ENCODE measurements around the gene C2CD2. TPM values are rescaled to one million over a fixed set of nuclear protein-coding genes. Genes with fewer than 3 reads are reported as not detected.

The C2CD2 gene
- total and polyA plus RNA-seq, 2 donors (not counting 1 experiment from before 2014, with no cell fraction given) = 20.3 to 22.3 TPM

- H3K9ac ChIP-seq (ENCODE audit: insufficient read depth, low read length) = no peak overlapping the region
- H3K9me3 ChIP-seq (ENCODE audit: control insufficient read depth, insufficient read depth, low read depth, low read length) = no peaks in the 10 kb centered on the region
- no peak overlapping the region for H3K27ac ChIP-seq (ENCODE audit: insufficient read depth, low read length)
- H3K36me3 ChIP-seq (ENCODE audit: control insufficient read depth, insufficient read depth, low read length) = no peaks in the 10 kb centered on the region
- no peaks in the 10 kb centered on the region for H3K79me2 ChIP-seq (ENCODE audit: control insufficient read depth, insufficient read depth, low read length)
- H2AFZ ChIP-seq (ENCODE audit: low read length) = no peak overlapping the region
- H3K4me1 ChIP-seq (ENCODE audit: control insufficient read depth, extremely low read depth, insufficient read depth, low read length) = peaks cover 11% of the 10 kb centered on the region
- H4K20me1 ChIP-seq (ENCODE audit: control insufficient read depth, extremely low read depth, insufficient read depth, low read length) = no peaks in the 10 kb centered on the region
- no peak for TF ChIP-seq EZH2 (IDR thresholded peaks at IDR 0.05; ENCODE audit: low read length, missing control alignments)
- no peak for TF ChIP-seq CTCF (conservative IDR thresholded peaks at IDR 0.05 in 1 of 2, IDR thresholded peaks at IDR 0.05 in 1 of 2; ENCODE audit: low read depth in 1 of 2, low read length in 2 of 2)
- DNase-seq (ENCODE audit: low read depth in 2 of 2) = no peak
- H3K4me2 ChIP-seq (ENCODE audit: extremely low read depth, insufficient read depth, low read length) = no peak overlapping the region
- H3K27me3 ChIP-seq (ENCODE audit: control insufficient read depth, insufficient read depth, low read length) = no peaks in the 10 kb centered on the region
- no peak overlapping the region for H3K4me3 ChIP-seq (replicated peaks in 1 of 4; ENCODE audit: control extremely low read depth in 1 of 4, insufficient read depth in 1 of 4, low read depth in 3 of 4, low read length in 4 of 4)
Measured at GRCh38 chr21:41892726-41893125, 61.1 kb downstream of the C2CD2 start.

- Histone ChIP-seq H3K79me2 (ENCODE audit: control insufficient read depth, insufficient read depth, low read length) (no peaks in the 10 kb centered on the region), H3K27me3 (ENCODE audit: control insufficient read depth, insufficient read depth, low read length) (no peaks in the 10 kb centered on the region), H3K4me3 (replicated peaks in 1 of 4; ENCODE audit: control extremely low read depth in 1 of 4, insufficient read depth in 1 of 4, low read depth in 3 of 4, low read length in 4 of 4) (no peak overlapping the region), H3K27ac (ENCODE audit: insufficient read depth, low read length) (no peak overlapping the region), H3K4me1 (ENCODE audit: control insufficient read depth, extremely low read depth, insufficient read depth, low read length) (peaks cover 8% of the 10 kb centered on the region), H4K20me1 (ENCODE audit: control insufficient read depth, extremely low read depth, insufficient read depth, low read length) (no peaks in the 10 kb centered on the region), H3K9me3 (ENCODE audit: control insufficient read depth, insufficient read depth, low read depth, low read length) (no peaks in the 10 kb centered on the region), H3K4me2 (ENCODE audit: extremely low read depth, insufficient read depth, low read length) (no peak overlapping the region), H3K9ac (ENCODE audit: insufficient read depth, low read length) (no peak overlapping the region), H3K36me3 (ENCODE audit: control insufficient read depth, insufficient read depth, low read length) (no peaks in the 10 kb centered on the region), H2AFZ (ENCODE audit: low read length) (no peak overlapping the region)
- no peak for DNase-seq (ENCODE audit: low read depth in 2 of 2)
- TF ChIP-seq CTCF (conservative IDR thresholded peaks at IDR 0.05 in 1 of 2, IDR thresholded peaks at IDR 0.05 in 1 of 2; ENCODE audit: low read depth in 1 of 2, low read length in 2 of 2) = no peak
- TF ChIP-seq EZH2 (IDR thresholded peaks at IDR 0.05; ENCODE audit: low read length, missing control alignments) = no peak
Measured at GRCh38 chr21:41891132-41891531, 62.7 kb downstream of the C2CD2 start.

GRCh38 chr21:41890355-41890754, 63.5 kb downstream of the C2CD2 start:
- Histone ChIP-seq H3K9me3 (ENCODE audit: control insufficient read depth, insufficient read depth, low read depth, low read length) (no peaks in the 10 kb centered on the region), H3K4me3 (replicated peaks in 1 of 4; ENCODE audit: control extremely low read depth in 1 of 4, insufficient read depth in 1 of 4, low read depth in 3 of 4, low read length in 4 of 4) (no peak overlapping the region), H3K79me2 (ENCODE audit: control insufficient read depth, insufficient read depth, low read length) (no peaks in the 10 kb centered on the region), H3K4me2 (ENCODE audit: extremely low read depth, insufficient read depth, low read length) (no peak overlapping the region), H4K20me1 (ENCODE audit: control insufficient read depth, extremely low read depth, insufficient read depth, low read length) (no peaks in the 10 kb centered on the region), H3K9ac (ENCODE audit: insufficient read depth, low read length) (no peak overlapping the region), H3K4me1 (ENCODE audit: control insufficient read depth, extremely low read depth, insufficient read depth, low read length) (peaks cover 2% of the 10 kb centered on the region), H2AFZ (ENCODE audit: low read length) (no peak overlapping the region), H3K27ac (ENCODE audit: insufficient read depth, low read length) (no peak overlapping the region), H3K27me3 (ENCODE audit: control insufficient read depth, insufficient read depth, low read length) (no peaks in the 10 kb centered on the region), H3K36me3 (ENCODE audit: control insufficient read depth, insufficient read depth, low read length) (no peaks in the 10 kb centered on the region)
- TF ChIP-seq EZH2 (IDR thresholded peaks at IDR 0.05; ENCODE audit: low read length, missing control alignments) = no peak
- TF ChIP-seq CTCF (conservative IDR thresholded peaks at IDR 0.05 in 1 of 2, IDR thresholded peaks at IDR 0.05 in 1 of 2; ENCODE audit: low read depth in 1 of 2, low read length in 2 of 2) = no peak
- no peak for DNase-seq (ENCODE audit: low read depth in 2 of 2)
